GM19467 (cell line): ENCODE results near the gene ARSI.

ENCODE experiments used
- ATAC-seq: cut with Tn5 transposase; IDR thresholded peaks from one replicate; pipeline ENCODE4 v1.9.1; 2021; ENCODE audit warnings: mild to moderate bottlenecking, moderate library complexity; ENCODE audit not compliant: unreplicated experiment

ARSI gene

DNA sequence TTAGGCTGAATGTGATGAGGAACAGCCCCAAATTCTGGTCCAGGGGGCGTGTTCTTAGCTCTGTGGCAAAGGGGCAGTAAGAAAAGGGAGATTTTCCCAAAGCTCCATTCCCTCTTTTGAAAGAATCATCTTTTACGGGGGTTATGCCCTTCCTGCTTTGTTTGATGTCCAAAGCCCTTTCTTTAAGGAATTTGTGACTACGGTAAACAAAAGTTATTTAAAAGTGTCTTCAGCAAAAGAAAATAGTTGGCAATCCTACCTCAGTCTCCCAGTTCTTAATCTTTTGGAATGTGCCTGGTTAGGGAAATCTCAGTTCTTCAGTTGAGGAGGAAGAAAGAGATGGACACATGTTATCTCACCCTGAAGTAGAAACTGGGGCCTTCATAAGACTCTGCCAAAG, 24.4 kb upstream of the ARSI start:
- ATAC-seq, result no peak

DNA sequence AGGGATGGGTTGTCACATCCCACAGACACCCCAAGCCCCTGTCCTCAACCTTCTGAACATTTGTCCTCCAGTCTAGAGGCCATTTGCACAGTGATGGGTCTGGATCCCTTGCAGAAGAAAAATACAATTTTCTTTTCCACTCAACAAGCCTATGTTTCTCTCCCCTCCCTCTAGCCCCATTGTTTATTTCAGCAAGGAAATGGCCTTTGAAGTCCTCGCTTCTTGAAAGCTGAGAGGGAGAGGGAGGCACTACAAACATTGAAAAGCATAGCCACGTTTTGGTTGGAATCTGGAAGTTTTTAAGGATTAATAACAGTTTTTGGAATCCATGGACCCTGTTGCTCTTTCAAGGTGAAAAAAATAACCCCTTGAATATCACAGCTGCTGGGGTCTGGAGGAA, 24.0 kb upstream of the ARSI start:
- no peak for ATAC-seq

DNA sequence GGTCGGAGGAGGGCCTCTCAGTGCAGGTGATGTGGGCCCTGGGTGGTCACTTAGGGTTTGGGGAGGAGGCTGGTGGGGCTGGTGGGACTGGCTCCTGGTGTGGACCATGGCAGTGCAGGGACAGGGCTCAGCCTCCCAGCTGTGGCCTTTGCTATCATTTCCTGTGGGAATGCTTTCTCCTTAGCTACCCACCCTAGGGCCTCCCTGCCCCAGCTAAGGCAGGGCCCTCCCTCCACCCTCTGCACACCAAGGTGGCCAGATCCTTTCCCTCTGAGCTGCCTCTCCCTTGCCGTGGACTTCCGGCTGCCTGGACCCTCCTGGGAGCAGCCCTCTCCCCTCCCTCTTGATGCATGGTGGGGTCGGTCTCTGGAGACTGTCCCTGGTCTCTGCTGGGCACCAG, 22.7 kb upstream of the ARSI start:
- ATAC-seq, result no peak

DNA sequence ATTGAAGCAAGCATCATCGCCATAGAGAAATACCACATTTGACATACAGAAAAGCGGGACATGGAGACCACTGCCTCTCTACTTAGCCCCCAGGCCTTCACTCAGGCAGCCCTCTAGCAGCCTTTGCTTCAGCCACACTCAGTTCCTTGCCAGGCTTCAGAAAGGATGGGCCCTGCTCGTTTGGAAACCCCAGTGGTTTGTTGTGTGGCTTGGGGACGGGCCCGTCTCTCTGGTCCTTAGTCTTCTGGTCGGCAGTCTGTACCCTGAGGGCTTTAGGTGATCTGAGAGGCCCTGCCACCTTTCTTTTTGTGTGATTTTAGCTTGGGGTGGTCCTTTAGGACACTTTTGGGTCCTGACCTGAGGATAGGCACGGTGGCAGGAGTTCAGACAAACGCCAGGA, 21.1 kb upstream of the ARSI start:
- ATAC-seq, result no peak

DNA sequence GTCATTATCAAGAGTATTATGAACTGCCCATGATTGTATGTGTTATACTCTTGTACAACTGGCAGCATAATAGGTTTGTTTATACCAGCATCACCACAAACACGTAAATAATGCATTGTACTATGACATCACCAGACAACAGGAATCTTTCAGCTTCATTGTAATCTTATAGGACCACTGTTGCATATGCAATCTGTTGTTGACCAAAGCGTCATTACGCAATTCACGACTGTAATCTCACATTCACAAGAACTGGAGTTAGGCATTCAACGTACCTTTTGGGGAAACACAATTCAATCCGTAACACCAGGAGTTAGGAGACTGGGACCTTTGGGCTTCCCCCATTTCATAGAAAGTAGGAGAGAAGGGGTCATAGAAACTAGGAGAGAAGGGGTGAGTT, 20.4 kb upstream of the ARSI start:
- no peak for ATAC-seq

DNA sequence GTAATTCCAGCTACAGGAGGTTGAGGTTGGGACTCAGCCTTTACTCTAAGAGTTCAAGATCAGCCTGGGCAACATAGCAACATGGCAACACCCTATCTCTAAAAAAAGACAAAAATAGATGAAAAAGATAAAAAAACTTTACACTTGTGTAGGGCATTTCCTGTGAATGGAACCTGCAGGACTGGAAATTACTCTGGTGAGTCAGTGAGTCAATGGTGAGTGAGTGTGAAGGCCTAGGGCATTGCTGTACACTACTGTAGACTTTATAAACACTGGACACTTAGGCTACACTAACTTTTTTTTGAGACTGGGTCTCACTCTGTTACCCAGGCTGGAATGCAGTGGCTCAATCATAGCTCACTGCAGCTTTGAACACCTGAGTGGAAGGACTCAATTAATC, 19.5 kb upstream of the ARSI start:
- no peak for ATAC-seq

DNA sequence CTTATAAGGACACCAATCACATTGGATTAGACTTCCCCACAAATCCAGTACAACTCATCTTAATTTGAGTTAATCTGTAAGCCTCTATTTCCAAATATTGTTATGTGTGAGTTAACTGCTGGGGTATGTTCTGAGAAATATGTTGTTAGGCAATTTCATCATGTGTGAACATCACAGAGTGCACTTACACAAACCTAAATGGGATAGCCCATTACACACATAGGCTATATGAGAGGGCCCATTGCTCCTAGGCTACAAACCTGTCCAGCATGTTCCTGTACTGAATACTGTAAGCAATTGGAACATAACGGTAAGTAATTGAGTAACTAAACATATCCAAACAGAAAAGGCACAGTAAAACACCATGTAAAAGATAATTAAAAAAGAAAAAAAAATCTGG, 19.1 kb upstream of the ARSI start:
- no peak for ATAC-seq

DNA sequence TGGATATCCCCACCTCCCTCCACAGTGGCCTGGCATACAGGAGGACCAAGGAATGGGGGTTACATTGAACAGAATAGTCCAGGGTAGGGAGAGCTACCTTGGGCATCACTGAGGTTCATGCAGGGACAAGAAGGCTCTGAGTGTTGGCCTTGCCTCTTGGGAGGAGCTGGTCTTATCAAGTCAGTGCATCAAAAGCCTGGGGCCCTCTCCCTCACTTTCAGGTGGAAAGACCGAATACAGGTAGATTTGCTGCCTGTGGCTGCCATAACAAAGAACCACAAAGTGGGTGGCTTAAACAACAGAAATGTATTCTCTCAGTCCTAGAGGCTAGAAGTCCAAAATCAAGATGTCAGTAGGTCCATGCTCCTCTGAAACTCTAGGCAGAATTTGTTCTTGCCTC, 18.5 kb upstream of the ARSI start:
- no peak for ATAC-seq

DNA sequence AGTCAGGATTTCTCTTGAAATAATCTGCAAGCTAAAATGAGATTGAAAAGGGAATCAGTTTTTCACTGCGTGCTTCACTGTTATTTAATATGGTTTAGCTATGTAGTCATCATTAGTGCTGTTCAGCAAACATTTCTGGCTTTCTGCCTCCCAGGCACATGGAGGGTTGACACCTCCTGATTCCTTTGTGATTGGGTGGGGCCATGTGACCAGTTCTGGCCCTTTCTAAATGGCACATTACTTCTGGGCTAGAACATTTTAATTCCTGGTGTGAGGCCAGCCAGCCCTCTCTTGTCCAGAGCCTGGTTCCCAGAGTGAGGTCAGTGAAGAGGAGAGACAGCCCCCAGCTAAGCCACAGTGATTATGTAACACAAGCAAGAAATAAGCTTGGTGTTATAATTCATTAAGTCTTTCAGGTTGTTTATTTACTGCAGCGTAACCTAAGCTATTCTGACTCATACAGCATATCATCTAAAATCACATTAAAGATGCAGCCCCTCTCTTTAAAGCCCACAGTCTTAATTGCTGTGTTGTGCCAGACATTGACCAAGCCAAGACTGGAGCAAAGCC, 17.4 kb upstream of the ARSI start:
- no peak for ATAC-seq

DNA sequence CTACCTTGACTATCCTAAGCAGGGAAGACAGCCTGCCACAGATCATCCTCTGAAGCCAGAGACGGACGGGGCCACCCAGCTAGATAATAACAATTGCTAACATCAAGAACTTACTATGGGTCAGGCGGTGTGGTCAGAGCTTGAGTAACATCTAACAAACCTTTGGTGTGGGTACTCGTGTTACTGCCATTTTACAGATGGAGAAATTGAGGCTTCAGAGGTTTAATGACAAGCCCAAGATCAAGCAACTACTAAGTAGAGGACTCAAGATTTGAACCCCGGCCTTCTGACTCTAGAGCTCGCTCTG, 16.7 kb upstream of the ARSI start:
- no peak for ATAC-seq

DNA sequence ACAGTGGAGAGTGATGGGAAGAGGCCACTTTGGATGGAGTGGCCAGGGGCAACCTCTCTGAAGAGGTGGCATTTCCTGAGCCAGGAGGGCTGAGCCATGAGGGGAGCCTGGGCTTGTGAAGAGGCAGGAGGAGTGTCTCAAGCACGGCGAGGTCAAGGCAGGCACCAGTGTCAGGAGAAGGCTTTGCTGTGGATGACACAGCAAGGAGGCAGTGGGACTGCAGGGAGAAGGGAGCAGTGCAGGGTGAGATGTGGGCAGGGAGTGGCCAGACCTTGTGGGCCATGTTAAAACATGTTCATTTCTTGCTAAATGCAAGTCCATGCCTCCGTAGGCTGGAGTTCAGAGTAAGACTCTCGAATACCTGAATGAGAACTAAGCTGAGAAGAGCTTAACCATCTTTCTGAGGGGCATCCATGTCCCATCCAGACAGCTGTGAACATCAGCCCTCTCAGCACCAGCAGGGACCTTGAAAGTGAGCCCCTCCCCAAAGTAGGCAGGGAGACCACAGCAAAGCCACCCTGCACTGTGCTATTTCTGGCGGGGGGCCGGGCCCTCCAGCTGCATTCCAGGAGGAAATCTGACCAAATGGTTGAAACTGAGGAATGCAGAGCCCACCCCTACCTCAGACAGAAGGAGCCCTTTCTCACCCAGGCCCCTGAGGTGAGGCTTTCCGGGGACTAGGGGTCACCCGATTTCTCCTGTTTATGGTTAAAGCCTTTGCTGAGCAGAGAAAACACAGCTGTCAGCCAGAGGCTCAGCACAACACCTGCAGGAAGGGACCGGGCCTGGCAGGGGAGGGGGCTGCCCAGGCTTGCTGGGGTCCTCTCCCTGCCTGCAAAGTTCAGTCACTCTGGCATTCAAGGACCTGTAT, 16.1 kb upstream of the ARSI start:
- no peak for ATAC-seq

DNA sequence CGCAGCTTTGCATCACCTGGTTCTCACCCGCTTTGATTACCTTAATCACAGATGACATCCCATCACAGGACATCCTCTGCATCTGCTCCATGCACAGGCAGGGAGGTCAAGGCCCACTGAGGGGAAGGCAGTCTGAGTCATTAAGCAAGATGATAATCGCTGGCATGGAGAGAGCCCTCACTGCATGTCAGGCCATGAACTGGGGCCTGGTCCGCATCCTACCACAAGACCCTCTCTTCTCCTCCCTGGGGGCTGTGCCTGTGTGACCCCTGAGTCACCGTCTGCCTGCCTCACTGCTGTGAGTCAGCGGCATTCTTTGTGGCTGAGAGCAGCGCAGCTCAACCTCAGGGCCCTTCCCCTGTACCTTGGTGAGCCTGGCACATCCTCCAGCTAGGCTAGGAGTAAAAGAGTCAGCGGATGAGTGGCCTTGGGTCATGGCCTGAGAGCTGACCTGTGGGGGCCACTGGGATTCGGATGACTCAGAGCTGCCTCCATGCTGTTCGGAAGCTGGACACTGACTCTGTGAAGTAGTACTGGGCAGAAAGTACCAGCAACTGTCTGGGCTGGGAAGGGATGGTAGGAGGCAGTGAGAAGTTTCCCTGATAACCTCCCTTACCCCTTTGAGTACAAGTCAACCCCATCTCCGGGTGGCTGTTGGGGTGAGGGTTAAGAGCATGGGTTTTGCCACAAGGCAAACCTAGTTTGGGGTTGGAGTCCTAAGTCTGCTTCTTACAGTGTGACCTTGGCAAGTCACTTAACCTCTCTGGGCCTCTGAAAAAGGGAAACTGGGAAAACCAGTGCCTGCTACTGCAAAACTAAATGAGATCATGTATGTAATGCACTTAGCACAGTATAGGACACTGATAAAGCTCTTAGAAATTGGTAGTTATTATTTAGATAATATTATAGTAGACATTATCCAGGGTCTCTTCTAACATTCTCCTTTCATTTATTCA, 14.6 kb upstream of the ARSI start:
- ATAC-seq, result no peak

DNA sequence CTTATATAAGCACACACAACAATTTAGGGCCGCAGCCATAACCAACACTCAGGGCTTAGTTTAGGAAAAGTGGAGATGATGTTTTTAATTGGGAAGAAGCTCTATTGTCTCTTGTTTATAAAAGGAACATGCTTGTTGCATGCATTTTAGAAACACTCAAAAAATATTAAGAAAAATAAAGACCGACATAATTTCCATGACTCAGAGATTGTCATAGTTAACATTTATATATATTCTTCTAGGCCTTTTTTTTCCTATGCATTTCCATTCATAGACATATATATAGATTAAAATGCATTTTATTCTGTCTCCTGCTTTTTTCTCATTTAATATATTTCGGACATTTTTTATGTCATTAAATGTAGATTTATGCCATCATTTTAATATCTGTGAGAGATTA, 13.6 kb upstream of the ARSI start:
- ATAC-seq, result no peak

DNA sequence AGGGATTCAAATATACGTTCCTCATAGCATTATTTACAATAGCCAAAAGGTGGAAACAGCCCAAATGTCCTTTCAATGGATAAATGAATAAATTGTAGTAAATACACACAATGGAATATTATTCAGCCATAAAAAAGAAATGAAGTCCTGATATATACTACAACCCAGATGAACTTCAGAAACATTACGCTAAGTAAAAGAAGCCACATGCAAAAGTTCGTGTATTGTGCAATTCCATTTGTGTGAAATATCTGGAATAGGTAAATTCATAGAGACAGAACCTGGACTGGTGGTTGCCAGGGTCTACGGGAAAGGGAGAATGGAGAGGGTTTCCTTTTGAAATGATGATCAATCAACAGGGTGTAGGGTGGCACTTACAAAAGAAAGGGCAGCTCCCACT, 12.5 kb upstream of the ARSI start:
- no peak for ATAC-seq

DNA sequence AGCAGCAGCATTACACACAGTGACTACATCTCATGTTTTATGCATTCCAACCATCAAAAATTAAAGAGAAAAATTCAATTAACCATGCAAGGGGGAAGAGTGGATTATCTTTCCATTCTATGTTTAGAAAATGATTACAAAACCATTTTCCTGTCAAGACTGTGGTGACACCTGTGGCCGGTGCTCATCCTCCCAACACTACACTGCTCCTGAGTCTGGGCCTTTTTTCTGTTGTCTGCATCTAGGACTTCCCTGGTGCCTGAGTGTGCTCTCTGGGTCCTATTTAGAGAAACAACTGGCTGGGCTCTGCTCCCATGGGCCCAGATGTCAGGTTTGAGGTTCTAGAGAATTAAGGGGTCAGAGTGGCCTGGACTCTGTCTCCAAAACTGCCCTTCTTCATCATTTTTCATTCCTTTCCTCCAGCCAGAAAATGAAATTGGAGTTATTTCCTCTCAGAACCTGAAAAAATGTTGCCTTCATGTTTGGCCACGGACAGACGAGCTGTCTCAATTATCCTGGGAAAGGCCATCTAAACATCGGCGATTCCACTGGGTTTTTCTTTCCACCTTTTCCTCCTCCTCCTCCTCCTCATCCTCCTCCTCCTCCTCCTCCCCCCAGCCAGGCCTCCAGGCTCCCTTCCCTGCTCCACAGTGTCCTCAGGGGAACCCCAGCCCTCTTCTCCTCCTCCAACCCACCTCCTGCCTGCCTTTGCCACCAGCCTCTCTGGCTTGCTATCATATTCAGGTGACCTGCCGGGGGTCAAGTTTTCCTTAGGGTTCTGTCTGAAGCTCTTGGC, 11.4 kb upstream of the ARSI start:
- ATAC-seq, result no peak

DNA sequence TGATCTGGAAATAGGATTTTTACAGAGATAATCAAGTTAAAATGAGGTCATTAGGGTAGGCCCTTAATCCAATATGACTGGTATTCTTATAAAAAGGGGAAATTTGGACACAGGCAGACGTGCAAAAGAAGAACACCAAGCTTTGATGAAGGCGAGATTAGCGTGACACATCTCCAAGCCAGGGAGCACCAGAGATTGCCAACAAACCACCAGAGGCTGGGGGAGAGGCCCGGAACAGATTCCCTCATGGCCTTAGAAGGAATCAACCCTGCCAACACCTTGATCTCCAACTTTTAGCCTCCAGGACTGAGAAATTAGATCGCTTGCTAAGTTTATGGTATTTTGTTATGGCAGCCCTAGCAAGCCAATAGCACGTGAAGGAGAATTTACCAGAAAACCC, 10.8 kb upstream of the ARSI start:
- no peak for ATAC-seq

DNA sequence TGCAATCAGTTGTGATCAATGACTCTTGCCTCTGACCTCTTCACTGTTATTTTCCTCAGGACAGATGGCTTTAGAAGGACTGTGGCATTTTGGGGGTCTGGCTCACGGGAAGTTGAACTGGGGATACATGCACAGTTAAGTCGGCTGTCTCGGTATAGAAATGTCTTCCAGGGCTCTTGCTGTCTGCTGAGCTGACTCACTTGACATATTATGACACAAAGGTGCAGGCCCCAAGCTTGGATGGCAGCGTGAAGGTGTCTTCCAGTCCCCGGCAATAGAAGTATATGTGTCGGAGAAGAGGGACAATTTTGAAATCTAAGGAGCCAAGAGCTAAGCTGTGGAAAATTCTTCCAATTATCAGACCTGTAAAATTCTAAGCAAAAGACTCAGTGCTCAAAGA, 9.8 kb upstream of the ARSI start:
- ATAC-seq, result no peak

DNA sequence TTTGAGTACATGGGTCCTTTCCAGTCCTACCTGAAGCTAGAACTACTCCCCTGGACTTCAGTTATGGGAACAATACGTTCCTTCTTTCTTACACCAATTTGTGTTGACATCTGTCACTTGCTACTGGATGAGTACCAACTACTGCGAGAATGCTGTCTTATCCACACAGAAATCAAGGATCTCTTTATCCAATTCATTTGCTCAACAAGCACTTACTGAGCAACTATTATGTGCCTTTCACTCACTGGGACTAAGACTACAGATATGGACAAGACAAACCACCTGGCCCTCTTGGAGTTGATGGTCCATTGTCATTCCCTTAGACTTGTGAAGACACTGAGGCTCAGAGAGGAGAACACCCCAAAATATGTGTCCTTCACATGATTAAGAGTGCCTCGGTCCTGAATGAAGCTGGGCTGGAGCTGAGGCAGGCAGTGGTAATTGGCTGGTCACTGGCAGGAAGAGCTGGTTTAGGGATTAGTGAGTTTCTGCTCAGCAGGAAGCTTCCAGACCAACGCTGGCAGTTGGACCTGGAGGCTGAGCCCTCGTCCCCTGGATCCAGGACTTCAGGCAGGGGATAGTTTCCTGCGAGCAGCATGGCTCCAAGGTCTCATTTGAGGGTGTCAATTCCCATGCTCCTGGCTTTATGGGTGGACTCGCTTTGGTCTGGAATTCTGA, 8.4 kb upstream of the ARSI start:
- no peak for ATAC-seq

DNA sequence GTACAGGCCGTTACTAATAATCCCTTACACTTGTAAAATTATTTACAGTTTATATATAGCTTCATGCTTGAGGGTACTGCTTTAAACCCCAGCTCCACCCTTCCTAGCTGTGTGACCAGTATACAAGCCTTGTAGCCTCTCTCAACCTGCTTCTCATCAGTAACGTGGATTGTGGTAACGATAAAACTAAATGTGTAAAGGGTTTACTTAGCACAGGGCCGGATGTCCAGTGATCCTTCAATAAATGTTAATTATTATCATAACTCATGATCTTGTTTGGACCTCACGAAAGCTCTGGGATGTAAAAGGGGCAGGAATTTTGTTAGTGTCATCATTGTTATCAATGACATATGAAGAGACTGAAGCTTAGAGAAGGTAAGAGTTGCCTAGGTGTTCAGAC, 7.5 kb upstream of the ARSI start:
- ATAC-seq, result no peak

DNA sequence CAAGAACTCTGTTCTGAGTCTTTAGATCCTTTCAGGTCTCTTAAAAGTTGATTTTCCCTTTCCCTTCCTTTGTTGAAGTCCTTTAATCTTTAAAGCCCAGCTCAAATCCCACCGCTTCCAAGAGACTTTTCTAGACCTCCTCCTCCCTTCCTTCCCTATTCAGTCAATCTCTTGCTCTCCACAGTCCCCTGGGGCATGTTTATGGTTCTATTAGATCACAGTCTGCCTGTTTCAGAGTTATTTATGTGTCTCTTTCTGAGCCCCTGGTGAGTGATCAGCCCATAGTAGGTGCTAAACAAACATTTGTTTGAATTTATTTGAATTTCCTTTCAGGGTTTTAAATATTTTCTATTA, 7.2 kb upstream of the ARSI start:
- no peak for ATAC-seq
